ENCODE results near the gene MGRN1.
A peak's percentile ranks its signal among the peaks of the same experiment; 100 is the strongest.

Gene MGRN1

DNA sequence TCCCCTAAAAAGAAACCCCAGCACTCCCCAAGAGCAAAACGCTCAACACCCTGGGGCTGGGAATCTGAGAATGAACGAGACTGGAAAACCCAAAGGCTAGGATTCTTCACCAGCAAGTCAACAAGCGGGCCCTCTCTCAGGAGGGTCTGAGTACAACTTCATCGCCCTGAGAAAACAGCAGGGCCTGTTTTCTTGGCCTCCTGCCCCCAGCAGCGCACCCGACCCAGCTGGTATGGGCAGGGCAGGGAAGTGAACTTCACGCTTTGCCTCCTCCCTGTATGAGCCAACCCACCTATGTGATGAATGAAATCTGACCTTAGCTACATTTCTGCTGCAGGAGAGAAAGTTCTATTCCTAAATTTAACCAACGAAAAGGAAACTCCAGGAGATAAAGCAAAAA is 79.9 kb downstream of the MGRN1 start:
- H3K27me3 ChIP-seq (ENCODE audit: insufficient read depth, low read depth, severe bottlenecking), result no peaks in the 10 kb centered on the region
- H3K36me3 ChIP-seq, result peaks cover 60% of the 10 kb centered on the region
- H3K9me3 ChIP-seq (ENCODE audit: severe bottlenecking), result no peaks in the 10 kb centered on the region
- H3K27ac ChIP-seq, result no peak overlapping the region
- H3K4me3 ChIP-seq (ENCODE audit: low read depth, low read length), result no peak overlapping the region
- TF ChIP-seq, protein P1, sequence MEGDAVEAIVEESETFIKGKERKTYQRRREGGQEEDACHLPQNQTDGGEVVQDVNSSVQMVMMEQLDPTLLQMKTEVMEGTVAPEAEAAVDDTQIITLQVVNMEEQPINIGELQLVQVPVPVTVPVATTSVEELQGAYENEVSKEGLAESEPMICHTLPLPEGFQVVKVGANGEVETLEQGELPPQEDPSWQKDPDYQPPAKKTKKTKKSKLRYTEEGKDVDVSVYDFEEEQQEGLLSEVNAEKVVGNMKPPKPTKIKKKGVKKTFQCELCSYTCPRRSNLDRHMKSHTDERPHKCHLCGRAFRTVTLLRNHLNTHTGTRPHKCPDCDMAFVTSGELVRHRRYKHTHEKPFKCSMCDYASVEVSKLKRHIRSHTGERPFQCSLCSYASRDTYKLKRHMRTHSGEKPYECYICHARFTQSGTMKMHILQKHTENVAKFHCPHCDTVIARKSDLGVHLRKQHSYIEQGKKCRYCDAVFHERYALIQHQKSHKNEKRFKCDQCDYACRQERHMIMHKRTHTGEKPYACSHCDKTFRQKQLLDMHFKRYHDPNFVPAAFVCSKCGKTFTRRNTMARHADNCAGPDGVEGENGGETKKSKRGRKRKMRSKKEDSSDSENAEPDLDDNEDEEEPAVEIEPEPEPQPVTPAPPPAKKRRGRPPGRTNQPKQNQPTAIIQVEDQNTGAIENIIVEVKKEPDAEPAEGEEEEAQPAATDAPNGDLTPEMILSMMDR (IDR thresholded peaks at IDR 0.05; ENCODE audit: low read depth, low read length), result no peak
- DNase-seq, result no peak

DNA sequence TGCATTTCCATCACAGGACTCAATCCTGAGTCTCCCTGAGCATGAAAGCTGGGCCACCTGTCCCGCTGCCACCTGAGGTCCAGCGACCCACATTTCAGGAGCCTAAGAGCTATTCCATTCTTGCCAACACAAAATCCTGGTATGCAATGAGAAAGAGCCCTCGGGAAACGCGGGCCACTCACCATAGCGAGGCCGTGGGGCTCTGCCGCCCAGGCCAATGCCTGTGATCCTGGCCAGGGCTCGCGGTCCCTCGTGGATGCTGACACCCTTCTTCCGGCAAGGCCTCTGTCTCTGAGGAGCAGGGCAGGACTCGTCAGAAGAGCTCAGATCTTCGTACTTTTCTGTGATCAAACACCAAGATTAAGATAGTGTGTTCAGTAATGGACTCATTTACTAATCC is 80.3 kb downstream of the MGRN1 start:
- no peak overlapping the region for H3K4me3 ChIP-seq (ENCODE audit: low read depth, low read length)
- H3K27ac ChIP-seq, result no peak overlapping the region
- DNase-seq, result no peak
- H3K9me3 ChIP-seq (ENCODE audit: severe bottlenecking), result no peaks in the 10 kb centered on the region
- TF ChIP-seq, protein P1 (IDR thresholded peaks at IDR 0.05; ENCODE audit: low read depth, low read length), result no peak
- H3K36me3 ChIP-seq, result peaks cover 60% of the 10 kb centered on the region
- no peaks in the 10 kb centered on the region for H3K27me3 ChIP-seq (ENCODE audit: insufficient read depth, low read depth, severe bottlenecking)

DNA sequence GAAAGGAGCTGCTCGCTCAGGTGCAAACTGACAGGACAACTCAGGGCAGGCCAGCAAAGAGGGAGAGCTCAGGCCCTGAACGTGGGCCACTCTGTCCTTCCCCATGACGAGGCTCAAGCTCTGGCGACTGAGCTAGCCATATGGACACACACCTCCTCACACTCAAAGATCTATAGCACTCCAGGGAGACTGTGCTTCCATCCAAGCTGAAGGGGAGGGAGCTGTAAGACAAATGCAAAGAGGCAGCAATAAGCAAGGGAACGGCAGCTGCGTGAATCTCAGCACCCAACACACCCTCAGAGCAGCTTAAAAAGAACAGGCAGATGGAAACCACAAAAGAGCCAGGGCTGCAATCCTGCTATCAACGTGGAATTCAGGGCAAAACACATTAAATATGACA is 82.2 kb downstream of the MGRN1 start:
- H3K4me3 ChIP-seq (ENCODE audit: low read depth, low read length), result no peak overlapping the region
- TF ChIP-seq, protein P1 (IDR thresholded peaks at IDR 0.05; ENCODE audit: low read depth, low read length), result no peak
- peak overlapping the region; percentile 50 for H3K27ac ChIP-seq
- DNase-seq, result peak; percentile 67
- H3K9me3 ChIP-seq (ENCODE audit: severe bottlenecking), result no peaks in the 10 kb centered on the region
- H3K36me3 ChIP-seq, result peaks cover 51% of the 10 kb centered on the region
- no peaks in the 10 kb centered on the region for H3K27me3 ChIP-seq (ENCODE audit: insufficient read depth, low read depth, severe bottlenecking)

DNA sequence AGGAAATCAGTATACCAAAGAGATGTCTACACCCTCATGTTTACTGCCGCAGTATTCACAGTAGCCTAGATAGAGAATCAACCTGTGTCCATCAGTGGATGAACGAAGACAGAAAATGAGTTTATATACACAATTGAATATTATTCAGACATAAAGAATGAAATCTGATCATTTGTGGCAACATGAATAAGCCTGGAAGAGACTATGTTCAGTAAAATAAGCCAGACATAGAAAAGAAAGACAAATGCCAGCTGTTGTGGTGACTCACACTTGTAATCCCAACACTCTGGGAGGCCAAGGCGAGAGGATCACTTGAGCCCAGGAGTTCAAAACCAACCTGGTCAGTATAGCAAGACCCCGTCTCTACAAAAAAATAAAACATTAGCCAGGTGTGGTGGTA is 84.9 kb downstream of the MGRN1 start:
- H3K36me3 ChIP-seq, result peaks cover 50% of the 10 kb centered on the region

DNA sequence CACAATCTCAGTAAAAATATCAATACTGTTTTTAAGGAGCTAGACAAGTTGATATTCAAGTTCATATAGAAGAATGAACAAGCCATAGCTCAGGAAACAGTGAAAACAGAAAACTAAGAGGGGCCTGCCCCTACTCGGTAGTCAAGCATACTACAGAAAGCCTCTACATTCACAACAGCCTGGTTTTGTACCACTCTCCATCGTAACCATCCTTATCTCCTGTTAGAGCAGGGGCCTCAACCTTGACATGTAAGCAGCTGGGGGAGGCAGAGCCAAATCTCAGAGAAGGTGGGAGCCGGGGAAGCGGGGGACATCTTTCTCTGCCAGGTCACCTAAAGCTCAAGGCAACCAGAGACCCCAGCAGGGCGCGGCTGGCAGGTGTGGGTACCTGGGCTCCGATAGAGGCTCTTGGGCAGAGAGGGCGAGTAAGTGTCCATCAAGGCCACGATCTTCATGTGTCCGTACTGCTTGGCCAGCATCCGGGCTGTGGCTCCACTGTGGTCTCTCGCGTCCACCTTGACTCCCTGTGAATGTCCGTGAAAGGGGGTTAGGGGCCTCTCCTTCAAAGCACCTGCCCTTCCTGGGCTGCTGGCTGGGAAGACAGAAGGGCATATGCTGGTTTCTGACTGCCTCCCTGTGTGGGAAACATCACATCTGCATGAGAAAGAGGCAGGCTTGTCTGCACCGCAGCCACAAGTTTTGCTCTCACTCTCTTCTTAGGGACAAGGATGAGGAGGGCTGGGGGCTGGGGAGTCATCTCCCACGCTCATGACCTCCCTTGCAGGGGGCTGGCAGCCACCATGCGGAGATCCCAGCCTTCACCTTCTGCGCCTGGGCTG is 89.3 kb downstream of the MGRN1 start:
- Histone ChIP-seq H3K4me3 (ENCODE audit: low read depth, low read length) (no peak overlapping the region), H3K27ac (no peak overlapping the region), H3K9me3 (ENCODE audit: severe bottlenecking) (no peaks in the 10 kb centered on the region), H3K36me3 (peaks cover 40% of the 10 kb centered on the region), H3K27me3 (ENCODE audit: insufficient read depth, low read depth, severe bottlenecking) (no peaks in the 10 kb centered on the region)
- no peak for DNase-seq
- TF ChIP-seq, protein P1 (IDR thresholded peaks at IDR 0.05; ENCODE audit: low read depth, low read length), result no peak

More for the DNA sequence above, 84.9 kb downstream of the MGRN1 start:
- no peaks in the 10 kb centered on the region for H3K27me3 ChIP-seq (ENCODE audit: insufficient read depth, low read depth, severe bottlenecking)
- no peak for DNase-seq
- H3K27ac ChIP-seq, result no peak overlapping the region
- no peak overlapping the region for H3K4me3 ChIP-seq (ENCODE audit: low read depth, low read length)
- TF ChIP-seq, protein P1 (IDR thresholded peaks at IDR 0.05; ENCODE audit: low read depth, low read length), result no peak
- H3K9me3 ChIP-seq (ENCODE audit: severe bottlenecking), result no peaks in the 10 kb centered on the region

All from WERI-Rb-1 (cell line).